Stromal cell of bone marrow (primary cell): ENCODE results near the gene ARHGEF4.
A peak's percentile ranks its signal among the peaks of the same experiment; 100 is the strongest.

ENCODE experiments used
- DNase-seq: peaks from one replicate; pipeline ENCODE4 v3.0.0-alpha.2; 2012; ENCODE audit warnings: low read depth

ARHGEF4 gene

DNA sequence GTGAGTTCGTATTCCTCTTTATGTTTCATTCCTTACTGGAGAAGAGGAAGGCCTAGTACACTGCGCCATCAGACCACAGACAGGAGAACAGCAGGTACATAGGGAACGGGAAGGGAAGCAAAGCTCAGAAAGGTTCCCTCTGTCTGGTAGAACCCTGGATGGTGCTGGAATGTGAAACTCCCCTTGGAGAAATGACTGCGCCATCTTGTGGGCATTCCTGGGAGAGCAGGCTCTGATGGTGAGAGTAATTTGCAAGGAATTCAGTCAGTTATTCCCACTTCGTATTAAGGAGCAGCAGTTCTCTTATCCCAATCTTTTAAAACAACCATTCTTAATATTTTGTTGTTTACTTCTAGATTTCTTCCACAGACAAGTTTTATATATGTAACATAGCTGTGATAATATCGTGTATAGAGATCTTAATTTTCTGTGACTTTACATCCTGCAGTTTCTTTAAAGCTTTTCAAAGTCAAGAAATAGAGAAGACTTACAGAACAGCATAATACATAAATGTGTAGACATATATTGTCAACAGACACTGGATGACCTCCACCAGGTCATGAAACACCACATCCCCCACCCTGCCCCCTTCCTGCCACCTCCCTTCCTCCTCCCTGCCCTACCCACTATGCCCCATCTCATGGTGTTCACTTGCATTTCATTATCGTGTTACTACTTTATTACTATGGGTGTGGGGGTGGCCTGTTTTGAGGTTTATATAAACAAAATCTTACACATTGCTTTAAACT is 83.9 kb downstream of the ARHGEF4 start:
- peak; percentile 41 for DNase-seq

- no peak for DNase-seq
Measured at GRCh38 chr2:130921164-130921476, 84.4 kb downstream of the ARHGEF4 start.

- DNase-seq = no peak
Measured at GRCh38 chr2:130922417-130922816, 85.7 kb downstream of the ARHGEF4 start.

DNA sequence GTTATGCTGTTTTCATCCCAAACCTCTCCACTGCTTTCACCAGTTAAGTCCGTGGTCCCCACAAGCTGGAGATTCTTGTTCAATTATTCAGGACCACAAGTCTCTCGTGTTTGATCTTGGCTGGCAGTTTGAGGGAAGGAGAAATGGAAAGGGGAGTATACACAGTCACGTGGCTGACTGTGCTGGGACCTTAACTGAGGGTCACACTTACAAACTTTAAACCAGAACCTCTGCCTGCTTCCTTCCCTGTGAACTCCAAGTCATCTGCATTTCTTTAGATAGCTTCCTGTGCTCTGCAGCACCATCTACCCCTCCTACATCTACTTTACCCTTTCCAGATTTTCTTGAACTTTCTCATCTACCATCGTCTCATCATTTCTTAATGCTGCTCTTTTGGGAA is 91.7 kb downstream of the ARHGEF4 start:
- DNase-seq = no peak

GRCh38 chr2:130930740-130931659 is 94.3 kb downstream of the ARHGEF4 start:
- no peak for DNase-seq

DNA sequence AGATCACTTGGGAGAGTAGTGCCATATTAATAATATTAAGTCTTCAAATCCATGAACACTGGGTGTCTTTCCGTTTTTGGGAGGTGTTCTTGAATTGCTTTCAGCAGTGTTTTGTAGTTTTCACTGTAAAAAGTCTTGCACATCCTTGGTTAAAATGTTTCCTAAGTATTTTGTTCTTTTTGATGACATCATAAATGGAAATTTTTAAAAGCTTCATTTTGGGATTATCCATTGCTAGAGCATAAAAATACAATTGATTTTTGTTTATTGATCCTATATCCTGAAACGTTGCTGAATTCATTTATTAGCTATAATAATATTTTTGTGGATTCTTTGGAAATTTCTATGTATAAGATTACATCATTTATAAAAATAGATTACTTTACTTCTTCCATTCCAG is 96.8 kb downstream of the ARHGEF4 start:
- DNase-seq = no peak

DNA sequence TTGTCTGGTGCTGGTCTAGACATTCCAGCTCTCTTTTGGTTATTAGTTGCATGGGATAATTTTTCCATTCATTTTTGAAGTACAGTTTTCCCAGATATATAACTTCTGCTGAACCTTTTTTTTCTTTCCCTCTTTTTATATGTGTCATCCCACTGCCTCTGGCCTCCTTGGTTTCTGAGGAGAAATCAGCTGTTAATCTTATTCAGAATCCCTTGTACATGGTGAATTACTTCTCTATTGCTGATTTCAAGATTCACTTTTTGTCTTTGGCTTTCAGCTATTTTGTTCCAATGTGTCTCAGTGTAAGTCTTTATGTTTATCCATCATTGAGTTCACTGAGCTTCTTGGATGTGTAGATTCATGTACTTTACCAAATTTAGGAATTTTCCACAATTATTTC is 99.7 kb downstream of the ARHGEF4 start:
- no peak for DNase-seq

- DNase-seq = no peak
Measured at GRCh38 chr2:130947967-130948366, 111.3 kb downstream of the ARHGEF4 start.

- DNase-seq = no peak
Measured at GRCh38 chr2:130949954-130950353, 113.2 kb downstream of the ARHGEF4 start.

GRCh38 chr2:130951018-130951417 is 114.3 kb downstream of the ARHGEF4 start:
- DNase-seq = no peak

DNA sequence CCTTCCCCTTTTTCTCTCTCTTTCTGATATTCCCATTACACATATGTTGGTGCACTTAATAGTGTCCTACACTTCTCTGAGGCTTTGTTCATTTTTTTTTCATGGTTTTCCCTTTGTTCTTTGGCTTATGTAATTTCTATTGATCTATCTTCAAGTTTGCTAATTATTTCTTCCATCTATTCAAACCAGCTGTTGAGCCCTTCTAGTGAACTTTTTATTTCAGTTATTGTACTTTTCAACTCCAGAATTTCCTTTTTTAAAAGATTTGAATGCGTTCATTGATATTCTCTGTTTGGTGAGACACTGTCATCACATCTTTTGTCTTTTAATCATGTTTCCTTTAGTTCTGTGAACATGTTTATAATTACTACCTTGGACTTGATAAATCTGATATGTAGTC is 118.2 kb downstream of the ARHGEF4 start:
- no peak for DNase-seq

- DNase-seq = no peak
Measured at GRCh38 chr2:130957915-130958314, 121.2 kb downstream of the ARHGEF4 start.

DNA sequence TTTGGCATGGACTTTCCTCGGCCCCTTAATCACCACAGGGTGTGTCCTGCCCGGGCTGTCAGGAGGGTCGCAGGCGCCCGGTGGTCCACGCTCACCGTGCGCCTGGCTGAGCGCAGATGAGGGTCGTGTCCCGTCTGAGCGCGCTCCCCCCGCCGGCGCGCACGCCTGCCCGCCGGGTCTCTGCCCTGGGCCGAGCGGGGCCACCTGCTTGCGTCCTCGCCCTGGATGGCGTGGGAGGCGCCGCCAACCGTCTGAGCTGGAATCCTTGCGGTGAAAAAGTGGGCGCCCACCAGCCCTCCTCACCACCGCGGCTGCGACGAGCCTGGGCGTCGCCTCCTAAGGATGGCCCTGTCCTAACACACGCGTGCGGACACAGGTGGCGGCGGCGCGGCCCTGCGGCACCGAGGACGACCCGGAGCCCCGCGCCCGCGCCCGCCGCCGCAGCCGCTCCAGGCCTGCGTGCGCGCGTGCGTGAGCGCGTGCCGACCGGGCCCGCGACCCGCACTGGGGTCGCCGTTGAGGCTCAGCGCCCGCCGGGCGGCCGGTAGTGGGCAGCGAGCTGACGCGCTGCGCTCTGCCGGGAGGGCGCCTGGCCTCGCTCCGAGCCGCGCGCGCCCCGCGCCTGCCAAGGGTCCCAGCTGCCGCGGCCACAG is 126.6 kb downstream of the ARHGEF4 start:
- DNase-seq = no peak

GRCh38 chr2:130963849-130964793 is 127.4 kb downstream of the ARHGEF4 start:
- no peak for DNase-seq

GRCh38 chr2:130964931-130965330 is 128.2 kb downstream of the ARHGEF4 start:
- no peak for DNase-seq

GRCh38 chr2:130966149-130966774 is 129.5 kb downstream of the ARHGEF4 start:
- no peak for DNase-seq

- no peak for DNase-seq
Measured at GRCh38 chr2:130966775-130967490, 130.2 kb downstream of the ARHGEF4 start.

- DNase-seq = peak; percentile 20
Measured at GRCh38 chr2:130972410-130972809, 135.7 kb downstream of the ARHGEF4 start.

- DNase-seq = no peak
Measured at GRCh38 chr2:130975729-130976128, 139.0 kb downstream of the ARHGEF4 start.

DNA sequence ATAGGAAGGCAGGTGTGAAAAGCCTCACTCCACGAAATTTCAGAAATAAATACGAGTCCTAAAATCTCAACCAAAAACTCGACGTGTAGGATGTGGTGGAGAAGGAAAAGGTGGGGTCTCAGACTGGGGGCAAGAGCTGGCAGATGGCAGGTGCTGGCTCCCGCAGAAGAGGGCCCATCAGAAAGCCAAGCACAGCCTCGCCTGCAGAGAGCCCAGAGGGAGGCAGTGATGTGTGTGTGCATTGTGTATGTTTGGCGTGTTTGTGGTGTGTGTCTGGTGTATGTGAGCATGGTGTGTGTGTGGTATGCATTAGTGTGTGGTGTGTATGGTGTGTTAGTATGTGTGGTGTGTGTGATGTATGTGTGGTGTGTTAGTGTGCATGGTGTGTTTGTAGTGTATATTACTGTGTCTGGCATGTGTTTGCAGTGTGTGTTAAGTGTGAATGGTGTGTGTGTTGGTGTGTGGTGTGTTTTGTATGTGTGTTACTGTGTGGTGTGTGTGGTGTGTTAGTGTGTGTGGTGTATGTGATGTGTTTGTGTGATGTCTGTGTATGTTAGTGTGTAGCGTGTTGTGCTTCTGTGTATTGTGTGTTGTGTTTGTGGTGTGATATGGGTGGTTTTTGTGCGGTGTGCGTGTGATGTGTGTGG is 140.0 kb downstream of the ARHGEF4 start:
- DNase-seq = no peak
